Measurements from ENCODE around the gene ADAMTS12. TPM values are rescaled to one million over a fixed set of nuclear protein-coding genes. Genes with fewer than 3 reads are reported as not detected.

Gene ADAMTS12
- polyA plus RNA-seq, 1 of the 3 experiments (the other 2 are of a cell fraction) = 2.5 TPM

DNA sequence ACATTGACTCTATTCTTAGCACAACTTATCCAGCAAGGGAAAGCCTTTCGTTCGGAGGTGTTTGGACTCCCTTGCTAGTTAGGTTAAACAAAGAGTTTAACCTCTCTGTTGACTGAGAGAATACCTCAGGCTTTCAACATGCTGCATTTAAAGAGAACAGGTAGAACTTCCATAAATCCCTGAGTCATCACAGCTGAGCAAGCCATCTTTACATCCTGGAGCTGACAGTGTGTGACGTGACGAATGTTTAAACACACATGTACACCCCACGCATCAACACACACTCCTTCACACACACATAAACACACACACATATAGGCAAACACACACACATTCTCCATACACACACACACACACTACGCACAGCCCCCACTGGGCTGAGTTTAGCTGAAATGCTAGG lies 152.8 kb downstream of the ADAMTS12 start (continued):
- TF ChIP-seq, protein P1, sequence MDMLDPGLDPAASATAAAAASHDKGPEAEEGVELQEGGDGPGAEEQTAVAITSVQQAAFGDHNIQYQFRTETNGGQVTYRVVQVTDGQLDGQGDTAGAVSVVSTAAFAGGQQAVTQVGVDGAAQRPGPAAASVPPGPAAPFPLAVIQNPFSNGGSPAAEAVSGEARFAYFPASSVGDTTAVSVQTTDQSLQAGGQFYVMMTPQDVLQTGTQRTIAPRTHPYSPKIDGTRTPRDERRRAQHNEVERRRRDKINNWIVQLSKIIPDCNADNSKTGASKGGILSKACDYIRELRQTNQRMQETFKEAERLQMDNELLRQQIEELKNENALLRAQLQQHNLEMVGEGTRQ (IDR thresholded peaks at IDR 0.05; ENCODE audit: borderline replicate concordance, low read depth, low read length) = no peak

DNA sequence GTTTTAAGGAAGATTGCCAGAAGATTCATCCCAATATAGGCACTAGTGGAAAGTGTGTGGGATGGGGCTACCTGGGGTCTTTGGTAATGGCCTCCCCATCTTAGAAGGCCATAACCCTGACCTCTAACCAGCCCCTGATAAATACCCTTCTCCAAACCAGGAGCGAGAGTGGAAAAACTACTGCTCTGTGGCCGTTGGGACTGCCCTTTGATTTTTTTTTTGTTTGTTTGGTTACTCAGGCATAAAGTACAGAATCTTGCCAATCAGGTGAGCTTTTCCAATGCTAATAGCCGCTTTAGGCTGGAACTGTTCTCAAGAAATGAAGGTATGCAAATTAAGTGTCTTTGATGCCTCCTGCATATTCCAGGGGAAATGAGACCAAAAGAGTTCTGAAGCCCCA lies 153.7 kb downstream of the ADAMTS12 start:
- no peaks in the 10 kb centered on the region; a peak in 1 of 4 replicates for H3K4me1 ChIP-seq (ENCODE audit: control insufficient read depth in 1 of 2, insufficient read depth in 2 of 2, low read depth in 1 of 2, low read length in 1 of 2)
- no peak overlapping the region for H3K9ac ChIP-seq
- POLR2A ChIA-PET = no interaction called here
- H3K27ac ChIP-seq (ENCODE audit: low read depth in 2 of 2, low read length in 1 of 2) = no peak overlapping the region
- no peaks in the 10 kb centered on the region for H3K9me2 ChIP-seq
- H4K20me1 ChIP-seq (ENCODE audit: insufficient read depth) = no peaks in the 10 kb centered on the region
- H3K9me3 ChIP-seq = no peaks in the 10 kb centered on the region
- no peaks in the 10 kb centered on the region for H3K36me3 ChIP-seq (replicated peaks in 1 of 2; ENCODE audit: control insufficient read depth in 1 of 2, insufficient read depth in 2 of 2, low read length in 1 of 2)
- H3K79me2 ChIP-seq (ENCODE audit: insufficient read depth) = no peaks in the 10 kb centered on the region
- DNase-seq = no peak
- WGBS (ENCODE audit: low lambda C conversion rate) = 33% methylated on average over 3 of the region's 3 CpGs
- CTCF ChIA-PET = no interaction called here
- no peaks in the 10 kb centered on the region for H3K27me3 ChIP-seq (ENCODE audit: insufficient read depth)
- TF ChIP-seq RXRA (IDR thresholded peaks at IDR 0.05; ENCODE audit: borderline replicate concordance, low read depth) (no peak), FOXM1 (IDR thresholded peaks at IDR 0.05; ENCODE audit: low read depth) (no peak), EP300 (IDR thresholded peaks at IDR 0.05; ENCODE audit: borderline replicate concordance in 1 of 2, low read depth in 1 of 2, low read length in 1 of 2) (no peak), GABPA (IDR thresholded peaks at IDR 0.05; ENCODE audit: low read depth) (no peak), MXI1 (IDR thresholded peaks at IDR 0.05; ENCODE audit: low read depth, low read length) (no peak), POLR2AphosphoS5 (IDR thresholded peaks at IDR 0.05; ENCODE audit: low read depth, low read length) (no peak), TCF12 (IDR thresholded peaks at IDR 0.05) (no peak), RAD21 (IDR thresholded peaks at IDR 0.05; ENCODE audit: low read length) (no peak), JUND (IDR thresholded peaks at IDR 0.05) (no peak), NFIC (IDR thresholded peaks at IDR 0.05; ENCODE audit: borderline replicate concordance) (no peak), RFX5 (IDR thresholded peaks at IDR 0.05; ENCODE audit: low read length) (no peak), SMC3 (IDR thresholded peaks at IDR 0.05; ENCODE audit: low read depth, low read length) (no peak), FOXJ3 (CRISPR knock-in tag; IDR thresholded peaks at IDR 0.05) (no peak), SIN3A (IDR thresholded peaks at IDR 0.05; ENCODE audit: borderline replicate concordance, low read depth, low read length) (no peak)
- TF ChIP-seq, protein P2, sequence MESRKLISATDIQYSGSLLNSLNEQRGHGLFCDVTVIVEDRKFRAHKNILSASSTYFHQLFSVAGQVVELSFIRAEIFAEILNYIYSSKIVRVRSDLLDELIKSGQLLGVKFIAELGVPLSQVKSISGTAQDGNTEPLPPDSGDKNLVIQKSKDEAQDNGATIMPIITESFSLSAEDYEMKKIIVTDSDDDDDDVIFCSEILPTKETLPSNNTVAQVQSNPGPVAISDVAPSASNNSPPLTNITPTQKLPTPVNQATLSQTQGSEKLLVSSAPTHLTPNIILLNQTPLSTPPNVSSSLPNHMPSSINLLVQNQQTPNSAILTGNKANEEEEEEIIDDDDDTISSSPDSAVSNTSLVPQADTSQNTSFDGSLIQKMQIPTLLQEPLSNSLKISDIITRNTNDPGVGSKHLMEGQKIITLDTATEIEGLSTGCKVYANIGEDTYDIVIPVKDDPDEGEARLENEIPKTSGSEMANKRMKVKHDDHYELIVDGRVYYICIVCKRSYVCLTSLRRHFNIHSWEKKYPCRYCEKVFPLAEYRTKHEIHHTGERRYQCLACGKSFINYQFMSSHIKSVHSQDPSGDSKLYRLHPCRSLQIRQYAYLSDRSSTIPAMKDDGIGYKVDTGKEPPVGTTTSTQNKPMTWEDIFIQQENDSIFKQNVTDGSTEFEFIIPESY (IDR thresholded peaks at IDR 0.05; ENCODE audit: borderline replicate concordance, low read depth) = no peak
- TF ChIP-seq, protein P3, sequence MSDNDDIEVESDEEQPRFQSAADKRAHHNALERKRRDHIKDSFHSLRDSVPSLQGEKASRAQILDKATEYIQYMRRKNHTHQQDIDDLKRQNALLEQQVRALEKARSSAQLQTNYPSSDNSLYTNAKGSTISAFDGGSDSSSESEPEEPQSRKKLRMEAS (IDR thresholded peaks at IDR 0.05; ENCODE audit: low read depth) = no peak
- TF ChIP-seq, protein P1 (IDR thresholded peaks at IDR 0.05; ENCODE audit: borderline replicate concordance, low read depth, low read length) = no peak
- TF ChIP-seq, protein P4, sequence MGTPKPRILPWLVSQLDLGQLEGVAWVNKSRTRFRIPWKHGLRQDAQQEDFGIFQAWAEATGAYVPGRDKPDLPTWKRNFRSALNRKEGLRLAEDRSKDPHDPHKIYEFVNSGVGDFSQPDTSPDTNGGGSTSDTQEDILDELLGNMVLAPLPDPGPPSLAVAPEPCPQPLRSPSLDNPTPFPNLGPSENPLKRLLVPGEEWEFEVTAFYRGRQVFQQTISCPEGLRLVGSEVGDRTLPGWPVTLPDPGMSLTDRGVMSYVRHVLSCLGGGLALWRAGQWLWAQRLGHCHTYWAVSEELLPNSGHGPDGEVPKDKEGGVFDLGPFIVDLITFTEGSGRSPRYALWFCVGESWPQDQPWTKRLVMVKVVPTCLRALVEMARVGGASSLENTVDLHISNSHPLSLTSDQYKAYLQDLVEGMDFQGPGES (IDR thresholded peaks at IDR 0.05; ENCODE audit: low read depth, low read length) = no peak
- no peak overlapping the region for H3K4me3 ChIP-seq (ENCODE audit: low read depth in 2 of 2, low read length in 1 of 2)
- H3K4me2 ChIP-seq = no peak overlapping the region
- H2AFZ ChIP-seq (ENCODE audit: low read depth) = no peak overlapping the region
- H3F3A ChIP-seq (replicated peaks; ENCODE audit: insufficient read depth) = no peaks in the 10 kb centered on the region

Measured in SK-N-SH (cell line).